Stimulated activated CD4-positive, alpha-beta T cell treated with anti-CD3 and anti-CD28 coated beads, Interleukin-4, amount 100 ng/mL, for 1 hour (primary cell): ENCODE data around the gene HCFC2.
"Not testable (repeated sequence)": the region's sequence is repeated elsewhere in the genome, so short reads cannot be mapped to it uniquely, and the experiment has no call there.

Experiments
- DNase-seq: peaks from one replicate; pipeline ENCODE4 v3.0.0-alpha.2; 2020

HCFC2 gene

DNA sequence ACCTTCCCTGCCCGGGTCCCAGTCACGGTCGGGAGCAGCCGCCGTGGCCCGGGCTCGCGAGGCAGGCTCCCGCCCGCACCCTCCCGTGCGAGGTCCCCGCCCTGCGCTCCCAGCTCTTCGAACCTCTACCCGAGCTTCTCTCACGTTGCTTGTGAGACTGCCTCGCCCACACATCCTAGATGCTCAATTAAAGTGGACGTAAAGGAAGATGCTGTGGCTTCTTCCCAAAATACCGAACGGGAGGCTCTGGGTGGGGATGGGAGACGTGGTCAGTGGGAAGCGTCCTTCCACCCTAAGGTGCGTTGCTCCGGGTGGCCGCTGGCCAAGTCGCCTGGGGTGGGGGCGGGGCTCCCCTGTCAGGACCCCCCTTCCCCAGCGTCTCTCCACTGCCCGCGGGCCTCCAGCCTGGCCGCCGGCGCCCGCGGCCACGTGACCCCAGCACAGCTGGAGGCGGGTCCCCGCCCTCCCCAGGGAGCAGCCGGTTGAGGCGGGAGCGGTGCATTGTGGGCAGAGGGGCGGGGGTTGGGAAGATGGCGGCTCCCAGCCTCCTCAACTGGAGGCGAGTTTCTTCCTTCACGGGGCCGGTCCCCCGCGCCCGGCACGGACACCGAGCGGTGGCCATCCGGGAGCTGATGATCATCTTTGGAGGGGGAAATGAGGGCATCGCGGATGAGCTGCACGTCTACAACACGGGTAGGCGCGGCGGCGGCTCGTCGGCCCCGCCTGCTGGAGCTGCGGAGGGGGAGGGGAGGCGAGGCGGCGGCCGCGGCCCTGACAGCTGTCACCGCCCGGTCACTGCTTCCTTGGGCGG, at the start of gene HCFC2:
TSS of gene HCFC2 (plus strand) at position 501 of the 811 bp plus-strand sequence. CDS start at position 531, 30 bp downstream.
- peak; percentile 91 for DNase-seq

DNA sequence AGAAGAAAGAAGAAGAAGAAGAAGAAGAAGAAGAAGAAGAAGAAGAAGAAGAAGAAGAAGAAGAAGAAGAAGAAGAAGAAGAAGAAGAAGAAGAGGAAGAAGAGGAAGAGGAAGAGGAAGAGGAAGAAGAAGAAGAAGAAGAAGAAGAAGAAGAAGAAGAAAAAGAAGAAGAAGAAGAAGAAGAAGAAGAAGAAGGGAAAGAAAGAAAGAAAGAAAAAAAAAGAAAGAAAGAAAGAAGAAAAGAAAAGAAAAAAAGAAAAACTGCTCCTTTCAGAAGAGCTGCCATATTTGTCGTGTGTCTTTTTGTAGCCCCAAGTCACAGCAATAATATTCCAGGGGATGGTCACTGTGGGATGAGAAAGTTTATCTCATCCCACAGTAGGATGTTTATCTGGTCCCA, 42.5 kb upstream of the HCFC2 start:
- not testable (repeated sequence) for DNase-seq

DNA sequence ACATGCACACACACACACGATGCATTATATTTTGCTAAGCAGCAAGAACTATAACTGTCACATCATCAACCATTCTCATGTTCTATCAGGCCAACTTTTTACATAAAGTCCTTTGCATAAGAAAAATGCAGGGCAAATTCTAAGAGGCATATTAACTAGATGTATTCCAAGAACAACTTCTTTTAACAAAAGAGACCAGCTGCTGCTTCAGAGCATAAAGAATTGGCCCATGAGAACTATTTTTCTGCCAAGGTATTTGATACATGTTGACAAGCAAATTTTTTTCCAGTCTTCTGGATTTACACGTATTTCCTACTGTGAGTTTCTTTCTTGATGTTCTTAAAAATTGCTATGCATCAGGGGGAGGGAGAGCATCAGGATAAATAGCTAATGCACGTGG, 41.5 kb upstream of the HCFC2 start:
- DNase-seq: no peak

DNA sequence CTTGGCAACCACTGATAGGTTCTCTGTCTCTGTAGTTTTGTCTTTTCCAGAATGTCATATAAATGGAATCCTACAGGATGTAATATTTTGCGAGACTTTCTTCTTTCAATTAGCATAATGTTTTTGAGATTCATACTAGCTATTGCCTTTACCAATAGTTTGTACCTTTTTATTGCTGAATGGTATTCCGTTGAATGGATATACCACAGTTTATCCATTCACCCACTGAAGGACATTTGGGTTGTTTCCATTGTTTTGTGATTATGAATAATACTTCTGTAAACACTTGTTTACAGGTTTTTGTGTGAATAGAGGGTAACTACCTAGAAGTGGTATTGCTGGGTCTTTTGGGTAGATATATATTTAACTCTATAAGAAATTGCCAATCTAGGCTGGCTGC, 40.6 kb upstream of the HCFC2 start:
- no peak for DNase-seq

DNA sequence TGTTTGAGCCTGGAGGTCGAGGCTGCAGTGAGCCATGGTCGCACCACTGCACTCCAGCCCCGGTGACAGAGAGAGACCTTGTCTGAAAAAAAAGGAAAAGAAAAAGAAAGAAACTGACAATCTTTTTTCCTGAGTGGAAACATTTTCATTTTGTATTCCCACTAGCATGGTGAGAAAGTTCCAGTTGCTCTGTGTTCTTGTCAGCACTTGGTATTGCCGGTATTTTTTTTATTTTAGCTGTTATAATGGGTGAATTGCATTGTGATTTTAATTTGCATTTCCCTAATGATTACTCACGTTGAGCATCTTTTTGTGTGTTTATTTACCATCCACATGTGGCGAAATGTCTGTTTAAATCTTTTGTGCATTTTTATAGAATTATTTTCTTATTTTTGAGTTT, 40.0 kb upstream of the HCFC2 start:
- no peak for DNase-seq

DNA sequence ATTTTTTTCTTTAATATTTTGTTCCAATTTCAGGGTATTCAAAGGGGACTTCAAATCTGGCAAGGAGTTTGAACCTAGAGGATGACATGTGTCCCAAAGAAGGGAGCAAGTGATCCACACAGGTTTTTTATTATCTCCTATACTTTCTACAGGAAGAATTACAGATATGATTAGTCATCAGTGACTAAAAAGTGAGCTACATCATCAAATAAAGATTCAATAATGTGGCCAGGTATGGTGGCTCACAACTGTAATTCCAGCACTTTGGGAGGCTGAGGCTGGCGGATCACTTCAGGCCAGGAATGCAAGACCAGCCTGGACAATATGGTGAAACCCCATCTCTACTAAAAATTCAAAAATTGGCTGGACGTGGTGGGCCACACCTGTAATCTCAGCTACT, 38.6 kb upstream of the HCFC2 start:
- DNase-seq: no peak

DNA sequence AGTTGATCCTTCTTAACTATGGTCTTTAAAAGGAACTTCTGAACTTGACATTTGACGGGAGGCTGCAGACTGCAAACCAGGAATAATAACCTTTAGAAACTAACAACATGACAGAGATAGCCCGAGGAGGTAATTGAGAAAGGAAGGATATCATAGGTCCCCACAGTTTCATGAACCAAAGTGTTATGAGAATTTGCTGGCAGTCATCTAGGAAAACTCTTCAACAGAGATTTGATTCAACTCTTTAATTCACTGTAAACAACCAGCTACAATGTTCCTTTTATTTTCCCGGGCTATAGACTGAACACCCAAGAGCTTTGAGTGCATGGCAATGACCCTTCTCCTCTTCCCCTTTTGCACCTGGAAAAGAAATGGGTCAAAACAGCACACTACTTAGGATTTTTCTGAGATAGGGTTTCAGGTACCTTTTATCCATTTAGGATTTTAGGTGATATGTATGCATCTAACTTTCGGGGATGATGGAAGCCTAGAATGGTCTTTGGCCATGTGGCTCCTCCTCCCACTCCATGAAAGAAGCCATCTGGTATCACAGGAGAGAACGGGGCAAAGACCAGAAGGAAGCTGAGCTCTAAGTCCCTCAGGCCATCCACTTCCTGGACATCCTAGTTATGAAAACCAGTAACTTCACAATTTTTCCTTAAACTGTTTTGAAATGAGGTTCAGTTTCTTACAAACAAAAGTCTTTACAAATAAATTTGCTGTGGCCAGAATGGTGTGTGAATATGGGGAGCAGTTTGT, 37.3 kb upstream of the HCFC2 start:
- no peak for DNase-seq

DNA sequence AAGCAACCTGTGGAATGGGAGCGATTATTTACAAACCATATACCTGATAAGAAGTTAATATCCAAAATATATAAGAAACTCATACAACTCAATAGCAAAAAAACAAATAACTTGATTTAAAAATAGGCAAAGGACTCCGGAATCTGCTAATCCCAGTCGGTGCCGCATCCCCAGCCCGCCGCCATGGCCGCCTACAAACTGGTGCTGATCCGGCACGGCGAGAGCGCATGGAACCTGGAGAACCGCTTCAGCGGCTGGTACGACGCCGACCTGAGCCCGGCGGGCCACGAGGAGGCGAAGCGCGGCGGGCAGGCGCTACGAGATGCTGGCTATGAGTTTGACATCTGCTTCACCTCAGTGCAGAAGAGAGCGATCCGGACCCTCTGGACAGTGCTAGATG, 33.7 kb upstream of the HCFC2 start:
- not testable (repeated sequence) for DNase-seq

DNA sequence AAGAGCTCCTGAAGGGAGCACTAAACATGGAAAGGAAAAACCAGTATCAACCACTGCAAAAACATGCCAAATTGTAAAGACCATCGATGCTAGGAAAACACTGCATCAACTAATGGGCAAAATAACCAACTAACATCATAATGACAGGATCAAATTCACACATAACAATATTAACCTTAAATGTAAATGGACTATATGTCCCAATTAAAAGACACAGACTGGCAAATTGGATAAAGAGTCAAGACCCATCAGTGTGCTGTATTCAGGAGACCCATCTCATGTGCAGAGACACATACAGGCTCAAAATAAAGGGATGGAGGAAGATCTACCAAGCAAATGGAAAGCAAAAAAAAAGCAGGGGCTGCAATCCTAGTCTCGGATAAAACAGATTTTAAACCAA, 28.2 kb upstream of the HCFC2 start:
- DNase-seq: not testable (repeated sequence)

DNA sequence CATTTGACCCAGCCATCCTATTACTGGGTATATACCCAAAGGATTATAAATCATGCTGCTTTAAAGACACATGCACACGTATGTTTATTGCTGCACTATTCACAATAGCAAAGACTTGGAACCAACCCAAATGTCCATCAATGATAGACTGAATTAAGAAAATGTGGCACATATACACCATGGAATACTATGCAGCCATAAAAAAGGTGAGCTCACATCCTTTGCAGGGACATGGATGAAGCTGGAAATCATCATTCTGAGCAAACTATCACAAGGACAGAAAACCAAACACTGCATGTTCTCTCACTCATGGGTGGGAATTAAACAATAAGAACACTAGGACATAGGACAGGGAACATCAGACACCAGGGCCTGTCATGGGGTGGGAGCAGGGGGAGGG, 24.6 kb upstream of the HCFC2 start:
- DNase-seq: not testable (repeated sequence)

DNA sequence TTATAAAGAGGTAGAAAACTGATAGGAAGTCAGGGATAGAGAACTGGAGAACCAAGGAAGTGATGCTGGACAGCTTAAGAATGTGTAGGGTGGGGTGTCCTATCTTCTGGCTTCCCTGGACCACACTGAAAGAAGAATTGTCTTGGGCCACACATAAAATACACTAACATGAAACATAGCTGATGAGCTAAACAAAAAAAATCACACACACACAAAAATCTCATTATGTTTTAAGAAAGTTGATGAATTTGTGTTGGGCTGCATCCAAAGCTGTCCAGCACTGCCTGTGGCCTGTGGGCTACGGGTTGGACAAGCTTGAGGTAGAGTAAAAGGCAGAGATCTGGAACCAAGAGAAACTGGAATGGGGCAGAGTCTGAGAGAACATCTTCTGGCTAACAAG, 21.8 kb upstream of the HCFC2 start:
- DNase-seq: no peak

DNA sequence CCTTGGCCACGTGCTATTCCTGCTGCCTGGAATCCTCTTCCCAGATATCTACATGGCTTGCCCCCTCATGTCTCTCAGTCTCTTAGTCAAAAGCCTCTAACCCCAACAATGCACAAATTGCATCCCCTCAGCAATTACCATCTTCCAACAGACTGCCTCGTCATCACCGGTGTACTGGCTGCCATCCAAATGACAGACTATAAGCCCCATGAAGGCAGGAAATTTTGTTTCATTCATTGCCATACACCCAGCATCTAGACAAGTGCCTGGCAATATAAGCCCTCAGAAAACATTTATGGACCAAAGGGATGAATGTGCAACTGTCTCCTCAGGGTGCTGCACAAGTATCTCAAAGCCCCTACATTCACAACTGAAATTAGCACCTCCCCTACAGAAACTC, 20.2 kb upstream of the HCFC2 start:
- no peak for DNase-seq

DNA sequence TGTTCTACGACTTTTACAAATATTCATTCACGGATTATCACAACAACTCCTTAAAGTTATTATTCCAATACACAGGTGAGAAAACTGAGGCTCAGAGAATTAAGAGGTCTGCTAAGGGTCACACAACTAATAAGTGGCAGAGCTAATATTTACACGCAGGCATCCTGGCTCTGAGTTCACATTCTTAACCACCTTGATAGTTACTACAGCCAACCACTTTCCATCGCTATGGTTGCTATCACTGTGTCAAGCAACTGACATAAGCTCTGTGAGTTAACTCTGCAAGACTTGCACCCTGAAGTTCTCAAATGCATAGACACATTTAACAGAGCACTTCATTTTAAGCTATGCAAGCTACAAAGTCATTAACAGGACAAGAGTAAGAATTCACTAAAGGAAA, 18.0 kb upstream of the HCFC2 start:
- no peak for DNase-seq

DNA sequence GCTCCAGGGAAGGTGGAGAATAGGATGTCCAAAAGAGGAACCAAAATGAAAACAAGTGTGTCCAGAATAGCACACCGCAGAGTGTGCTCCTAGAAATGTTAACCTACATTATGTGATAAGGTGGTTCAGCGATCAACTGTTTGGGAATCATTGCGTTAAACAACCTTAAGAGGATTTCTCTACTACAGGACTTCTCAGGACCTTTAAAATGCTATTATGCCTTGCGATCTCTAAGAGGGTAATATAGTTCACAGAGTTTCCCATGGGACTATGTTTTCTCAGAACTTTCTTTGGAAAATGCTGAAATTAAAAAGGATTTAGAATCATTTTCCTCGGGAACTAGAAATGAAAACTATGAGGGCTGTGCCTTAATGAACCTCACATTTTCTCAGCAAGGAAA, 16.2 kb upstream of the HCFC2 start:
- no peak for DNase-seq

DNA sequence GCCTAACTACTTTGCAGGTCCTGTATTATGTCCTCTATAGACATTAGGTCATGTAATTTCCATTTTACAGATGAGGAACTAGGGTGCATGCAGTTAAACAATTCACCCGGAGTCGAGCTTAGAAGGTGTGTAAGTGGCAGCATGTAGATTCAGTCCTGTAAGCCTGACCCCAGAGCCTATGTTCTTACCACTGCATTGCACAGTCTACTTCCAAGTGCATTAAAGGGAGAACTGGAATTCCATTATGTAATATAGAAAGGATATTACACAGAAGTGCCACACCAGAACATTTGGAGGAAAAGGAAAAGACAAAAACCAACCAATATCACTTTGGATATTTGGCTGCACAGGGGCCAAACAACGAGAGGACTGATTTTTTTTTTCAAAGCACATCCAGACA, 15.5 kb upstream of the HCFC2 start:
- no peak for DNase-seq

DNA sequence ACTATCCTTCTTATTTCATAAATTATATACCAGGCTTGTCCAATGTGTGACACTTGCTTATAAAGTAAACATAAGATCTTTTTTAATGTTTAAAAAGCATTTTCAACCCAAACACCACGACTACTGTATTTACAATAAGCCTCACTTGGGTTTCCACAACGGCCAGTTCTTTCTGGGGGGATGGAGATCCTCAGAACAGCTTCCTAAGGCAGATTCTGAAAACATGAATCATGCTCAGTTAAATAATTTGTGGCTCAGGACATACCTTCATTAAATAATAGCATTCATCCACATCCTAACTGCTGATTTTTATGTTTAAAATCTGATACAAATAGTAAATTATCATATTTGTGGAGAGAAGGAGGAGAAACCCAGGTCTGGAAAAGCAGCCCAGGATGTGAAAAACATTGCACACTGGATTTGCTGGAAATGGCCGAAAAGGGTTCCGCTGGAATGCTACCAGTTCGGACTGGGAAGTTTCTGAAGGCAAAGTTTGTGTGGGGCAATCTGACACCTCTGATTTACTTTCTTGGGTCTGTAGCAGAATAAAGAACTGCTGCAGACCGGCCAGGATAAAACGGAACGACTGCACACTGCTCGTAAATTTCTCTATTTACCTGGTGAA, 14.9 kb upstream of the HCFC2 start:
- DNase-seq: no peak

DNA sequence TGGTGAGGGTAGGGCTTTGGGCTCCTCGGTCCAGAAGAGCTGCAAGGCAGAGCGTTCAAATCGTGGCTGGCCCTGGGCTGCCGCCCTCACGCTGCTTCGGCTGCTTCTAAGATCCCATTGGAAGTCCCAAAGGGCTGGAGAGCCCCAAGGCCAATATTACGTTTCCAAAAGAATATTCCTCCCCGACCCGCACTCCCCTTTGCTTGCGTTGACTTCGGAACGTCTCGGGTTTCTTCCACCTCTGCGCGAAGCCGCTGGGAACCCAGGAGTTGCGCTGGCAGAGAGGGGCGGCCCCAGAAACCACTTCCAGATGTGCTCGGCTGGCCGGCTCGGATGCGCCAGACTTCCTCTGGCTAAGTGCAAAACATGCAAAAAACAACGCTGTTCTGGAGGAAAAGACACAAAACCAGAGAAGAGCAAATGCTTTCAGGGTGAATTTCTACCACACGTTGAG, 14.4 kb upstream of the HCFC2 start, which contains the start of gene GLT8D2:
TSS of gene GLT8D2 (minus strand) at position 285 of the 454 bp plus-strand sequence. CDS start 30,539 bp downstream, outside the sequence.
- DNase-seq: no peak

DNA sequence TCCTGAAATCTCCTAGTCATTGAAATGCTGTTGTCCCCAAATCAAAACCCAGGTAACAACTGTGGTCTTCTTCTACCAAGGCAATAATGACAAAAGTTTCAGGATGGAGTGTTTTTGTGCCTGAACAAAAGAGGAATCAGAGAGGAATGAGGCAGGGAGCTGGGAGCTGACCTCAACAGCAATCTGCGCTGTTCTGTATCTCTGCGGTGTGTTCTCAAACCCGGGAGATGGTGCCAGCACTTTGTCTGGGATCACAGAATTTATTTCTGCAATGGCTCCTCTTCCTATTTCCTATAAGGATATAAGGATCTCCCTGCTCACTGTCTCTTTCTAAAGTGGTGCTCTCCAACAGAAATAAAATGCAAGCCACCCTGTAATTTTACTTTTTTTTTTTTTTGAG, 13.9 kb upstream of the HCFC2 start:
- no peak for DNase-seq

DNA sequence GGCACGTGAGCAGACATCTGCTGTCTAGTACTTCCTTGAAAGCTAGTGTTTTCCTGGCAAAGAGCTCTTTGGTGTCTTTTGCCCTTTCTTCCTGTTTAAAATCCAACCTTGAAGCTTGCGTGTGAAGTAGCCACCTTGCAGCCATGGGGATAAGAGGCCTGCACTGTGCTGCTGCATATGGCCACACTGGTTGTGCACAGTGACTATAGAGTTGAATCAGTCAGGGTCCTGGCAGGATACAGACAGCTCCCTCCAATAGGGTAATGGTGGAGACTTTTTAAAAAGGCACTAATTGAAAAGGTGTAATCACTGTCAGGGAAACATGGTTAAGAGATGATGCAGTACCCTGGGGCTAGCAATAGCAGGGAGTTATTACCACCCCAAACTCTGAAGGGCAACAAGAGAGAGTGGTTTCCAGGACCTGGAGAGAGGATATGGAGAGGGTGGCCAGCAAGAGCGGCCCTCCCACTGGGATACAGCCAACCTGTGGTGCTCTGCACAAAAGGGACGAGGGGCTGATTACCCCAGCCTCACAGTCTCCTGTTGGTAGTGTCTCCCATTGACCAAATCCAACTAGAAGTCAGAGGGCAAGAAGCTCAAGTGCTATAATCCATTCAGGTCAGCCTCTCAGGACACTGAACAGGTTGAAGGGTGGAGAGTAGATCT, 9.5 kb upstream of the HCFC2 start:
- DNase-seq: no peak

DNA sequence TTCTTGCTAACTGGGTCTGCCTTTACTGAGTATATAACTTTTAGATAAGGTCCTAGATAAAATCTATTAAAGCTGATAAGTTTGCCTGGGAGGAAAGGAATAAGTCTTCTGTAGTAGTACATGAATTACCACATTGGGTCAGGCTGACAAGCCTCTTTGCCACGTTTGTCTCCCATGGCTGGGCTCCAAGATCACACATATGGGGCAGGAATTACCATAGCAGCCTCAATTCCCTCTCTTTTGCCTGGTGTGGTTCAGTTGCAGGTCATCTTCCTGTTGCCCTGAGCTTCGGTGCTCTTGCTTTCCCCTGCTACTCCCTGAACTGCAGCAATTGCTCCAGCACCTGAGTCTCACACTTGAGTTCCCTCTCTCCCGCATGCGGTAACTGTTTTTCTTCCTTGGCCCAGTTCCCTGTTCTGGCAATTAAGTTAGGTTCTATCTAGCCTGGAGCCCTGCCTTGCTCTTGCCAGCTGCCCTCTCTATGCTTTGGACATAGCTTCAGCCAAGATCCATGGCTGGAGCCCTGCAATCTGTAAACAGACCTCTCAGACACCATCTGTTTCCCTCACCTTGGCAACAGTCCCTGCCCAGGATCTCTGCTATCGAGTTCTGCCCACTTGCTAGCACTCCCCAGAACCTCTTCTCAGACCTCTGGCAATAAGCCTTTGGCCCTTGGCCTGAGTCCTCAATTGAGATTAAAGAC, 8.5 kb upstream of the HCFC2 start:
- no peak for DNase-seq

DNA sequence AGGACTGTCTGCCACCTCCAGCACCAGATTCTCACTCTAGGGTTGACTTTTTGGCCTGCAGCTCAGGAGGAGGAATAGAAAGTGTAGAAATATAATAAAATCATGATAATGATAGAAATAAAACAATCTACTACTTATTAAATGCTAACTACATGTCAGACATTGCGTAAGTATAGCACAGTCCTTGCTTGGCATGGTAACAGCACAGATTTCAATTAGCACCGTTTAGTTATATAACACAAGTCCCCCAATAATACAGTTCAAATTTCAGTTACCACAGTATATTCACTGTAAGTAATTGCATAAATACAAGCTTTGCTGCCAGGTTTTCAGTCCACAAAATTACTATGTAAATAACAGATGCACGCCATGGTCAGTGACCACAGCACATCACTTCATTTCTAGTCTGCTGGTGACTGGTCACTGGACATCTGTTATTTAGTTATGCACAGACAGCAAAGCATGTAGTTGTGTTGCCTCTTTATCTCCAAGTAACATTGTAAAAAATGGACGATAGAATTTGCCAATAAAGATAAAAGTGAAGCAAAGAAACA, 7.8 kb upstream of the HCFC2 start:
- DNase-seq: no peak

DNA sequence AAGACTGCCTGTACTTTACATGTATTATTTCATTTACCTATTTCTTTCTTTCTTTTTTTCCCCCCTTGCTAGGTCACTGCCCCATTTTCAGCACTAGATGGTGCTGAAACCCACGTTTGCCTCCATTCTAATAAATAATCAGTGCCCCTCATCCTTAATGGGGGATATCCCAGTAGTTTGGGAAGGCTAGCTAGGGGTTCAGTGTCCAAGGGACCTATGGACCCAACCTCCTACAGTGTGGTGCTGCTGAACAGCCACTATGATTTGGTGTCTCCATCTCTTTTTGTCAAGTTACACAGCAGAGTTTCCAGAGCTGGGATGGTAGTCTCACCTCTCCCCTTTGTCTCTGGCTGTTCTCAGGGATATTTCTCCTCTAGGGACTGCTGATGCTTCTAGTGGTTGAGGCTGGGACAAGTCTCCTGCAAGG, 6.5 kb upstream of the HCFC2 start:
- DNase-seq: no peak
